Measurements from ENCODE around the gene ZFX. TPM values are rescaled to one million over a fixed set of nuclear protein-coding genes. Genes with fewer than 3 reads are reported as not detected.

ZFX gene
- total RNA-seq, 1 donor from 2014 or later, result 35.7 TPM

GRCh38 chrX:24166078-24166477 lies 16.5 kb downstream of the ZFX start:
- no peaks in the 10 kb centered on the region for H3K27me3 ChIP-seq (ENCODE audit: insufficient read depth, low read length)
- no peak overlapping the region for H3K4me3 Mint-ChIP-seq (ENCODE audit: unreplicated experiment)
- no peak overlapping the region for H3K27ac Mint-ChIP-seq (ENCODE audit: unreplicated experiment)
- peaks cover 2% of the 10 kb centered on the region for H3K36me3 ChIP-seq (ENCODE audit: insufficient read depth, low read length)
- no peaks in the 10 kb centered on the region for H3K36me3 Mint-ChIP-seq (ENCODE audit: low read depth, unreplicated experiment)
- no peak for DNase-seq (ENCODE audit: low read depth)
- no peaks in the 10 kb centered on the region for H3K9me3 Mint-ChIP-seq (ENCODE audit: unreplicated experiment)
- no peaks in the 10 kb centered on the region for H3K27me3 Mint-ChIP-seq (ENCODE audit: low read depth, unreplicated experiment)
- H3K27ac ChIP-seq (ENCODE audit: low read depth, low read length), result no peak overlapping the region
- H3K4me1 Mint-ChIP-seq (ENCODE audit: low read depth, unreplicated experiment), result peaks cover 19% of the 10 kb centered on the region
- peak; percentile 37 for FAIRE-seq
- H3K79me2 ChIP-seq (ENCODE audit: insufficient read depth, low read length), result peaks cover 96% of the 10 kb centered on the region
- TF ChIP-seq EZH2 (IDR thresholded peaks at IDR 0.05; ENCODE audit: insufficient read depth, low read length), result no peak
- no peak for TF ChIP-seq CTCF (IDR thresholded peaks at IDR 0.05; ENCODE audit: insufficient read depth, low read depth, low read length)
- no peak overlapping the region for H3K9ac ChIP-seq (ENCODE audit: low read length)
- peaks cover 4% of the 10 kb centered on the region for H3K4me1 ChIP-seq (ENCODE audit: insufficient read depth, low read length)
- no peaks in the 10 kb centered on the region for H3K9me3 ChIP-seq (ENCODE audit: insufficient read depth, low read depth, low read length)
- H3K4me2 ChIP-seq (ENCODE audit: low read length), result no peak overlapping the region
- H4K20me1 ChIP-seq (ENCODE audit: insufficient read depth, low read length), result peaks cover 79% of the 10 kb centered on the region
- no peak overlapping the region for H3K4me3 ChIP-seq (ENCODE audit: insufficient read depth, low read depth, low read length)
- H2AFZ ChIP-seq (ENCODE audit: low read depth, low read length), result no peak overlapping the region

GRCh38 chrX:24167719-24168472 lies 18.4 kb downstream of the ZFX start:
- no peak overlapping the region for H3K4me3 Mint-ChIP-seq (ENCODE audit: unreplicated experiment)

More at GRCh38 chrX:24167719-24168472, 18.4 kb downstream of the ZFX start:
- no peaks in the 10 kb centered on the region for H3K9me3 Mint-ChIP-seq (ENCODE audit: unreplicated experiment)
- Histone ChIP-seq H3K9ac (ENCODE audit: low read length) (no peak overlapping the region), H4K20me1 (ENCODE audit: insufficient read depth, low read length) (peaks cover 85% of the 10 kb centered on the region), H3K27me3 (ENCODE audit: insufficient read depth, low read length) (no peaks in the 10 kb centered on the region), H3K4me3 (ENCODE audit: insufficient read depth, low read depth, low read length) (no peak overlapping the region), H3K4me1 (ENCODE audit: insufficient read depth, low read length) (peaks cover 8% of the 10 kb centered on the region), H3K9me3 (ENCODE audit: insufficient read depth, low read depth, low read length) (no peaks in the 10 kb centered on the region), H3K27ac (ENCODE audit: low read depth, low read length) (no peak overlapping the region), H3K36me3 (ENCODE audit: insufficient read depth, low read length) (peaks cover 6% of the 10 kb centered on the region), H3K79me2 (ENCODE audit: insufficient read depth, low read length) (peaks cover 97% of the 10 kb centered on the region), H2AFZ (ENCODE audit: low read depth, low read length) (no peak overlapping the region), H3K4me2 (ENCODE audit: low read length) (peak overlapping the region; percentile 22)
- no peak overlapping the region for H3K27ac Mint-ChIP-seq (ENCODE audit: unreplicated experiment)
- no peaks in the 10 kb centered on the region for H3K27me3 Mint-ChIP-seq (ENCODE audit: low read depth, unreplicated experiment)
- no peaks in the 10 kb centered on the region for H3K36me3 Mint-ChIP-seq (ENCODE audit: low read depth, unreplicated experiment)
- FAIRE-seq, result peak; percentile 86
- no peak for TF ChIP-seq EZH2 (IDR thresholded peaks at IDR 0.05; ENCODE audit: insufficient read depth, low read length)
- TF ChIP-seq CTCF (IDR thresholded peaks at IDR 0.05; ENCODE audit: insufficient read depth, low read depth, low read length), result no peak
- peak; percentile 36 for DNase-seq (ENCODE audit: low read depth)
- H3K4me1 Mint-ChIP-seq (ENCODE audit: low read depth, unreplicated experiment), result peaks cover 28% of the 10 kb centered on the region

Data from astrocyte (in vitro differentiated cells and primary cell).